Vagina (tissue), 2 donors: ENCODE data around the gene CHST9.

Experiments
- POLR2A ChIP-seq, 2 donors: fragments of 450-650 bp; IDR thresholded peaks; one replicate each; pipeline ENCODE4 v1.6.1; 2017; ENCODE audit warnings: antibody characterized with exemption in 2 of 2, mild to moderate bottlenecking in 2 of 2, moderate library complexity in 2 of 2
- POLR2AphosphoS5 ChIP-seq, 2 donors: sonication (generic); formaldehyde crosslinking; IDR thresholded peaks; one replicate each; pipeline ENCODE4 v1.9.0; 2017; ENCODE audit warnings: antibody characterized with exemption in 2 of 2, mild to moderate bottlenecking in 2 of 2, low read depth in 1 of 2; ENCODE audit not compliant: insufficient read depth in 1 of 2
- TF ChIP-seq, protein P1 (sequence below), 3 experiments: fragments of 450-650 bp in 2 of 3; fragments of 200-600 bp in 1 of 3; sonication (generic) in 1 of 3; IDR thresholded peaks; one replicate each; pipeline ENCODE4 v1.5.1; 2017 to 2019; ENCODE audit warnings: antibody characterized with exemption in 3 of 3, mild to moderate bottlenecking in 2 of 3, moderate library complexity in 2 of 3

DNA sequence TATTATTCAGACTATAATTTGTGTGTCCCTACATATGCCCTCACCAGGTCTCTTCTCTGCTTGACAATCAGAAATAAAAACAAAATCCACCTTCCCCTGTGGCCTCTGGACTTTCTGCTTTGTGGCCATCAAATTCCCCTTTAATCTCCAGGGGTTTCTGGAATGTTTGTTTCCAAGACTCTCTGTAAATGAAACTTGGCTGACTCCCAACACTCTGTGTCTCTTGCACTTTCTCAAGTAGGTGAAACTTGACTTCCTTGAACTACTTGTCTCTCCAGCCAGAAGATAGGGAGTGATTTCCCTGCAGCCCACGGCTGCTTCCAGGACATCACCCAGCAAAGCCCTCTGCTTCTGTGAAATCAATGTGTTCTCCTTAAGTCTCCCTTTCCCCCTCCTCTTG is 265.5 kb downstream of the CHST9 start:
- TF ChIP-seq, protein P1, sequence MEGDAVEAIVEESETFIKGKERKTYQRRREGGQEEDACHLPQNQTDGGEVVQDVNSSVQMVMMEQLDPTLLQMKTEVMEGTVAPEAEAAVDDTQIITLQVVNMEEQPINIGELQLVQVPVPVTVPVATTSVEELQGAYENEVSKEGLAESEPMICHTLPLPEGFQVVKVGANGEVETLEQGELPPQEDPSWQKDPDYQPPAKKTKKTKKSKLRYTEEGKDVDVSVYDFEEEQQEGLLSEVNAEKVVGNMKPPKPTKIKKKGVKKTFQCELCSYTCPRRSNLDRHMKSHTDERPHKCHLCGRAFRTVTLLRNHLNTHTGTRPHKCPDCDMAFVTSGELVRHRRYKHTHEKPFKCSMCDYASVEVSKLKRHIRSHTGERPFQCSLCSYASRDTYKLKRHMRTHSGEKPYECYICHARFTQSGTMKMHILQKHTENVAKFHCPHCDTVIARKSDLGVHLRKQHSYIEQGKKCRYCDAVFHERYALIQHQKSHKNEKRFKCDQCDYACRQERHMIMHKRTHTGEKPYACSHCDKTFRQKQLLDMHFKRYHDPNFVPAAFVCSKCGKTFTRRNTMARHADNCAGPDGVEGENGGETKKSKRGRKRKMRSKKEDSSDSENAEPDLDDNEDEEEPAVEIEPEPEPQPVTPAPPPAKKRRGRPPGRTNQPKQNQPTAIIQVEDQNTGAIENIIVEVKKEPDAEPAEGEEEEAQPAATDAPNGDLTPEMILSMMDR (IDR thresholded peaks at IDR 0.05) = no peak
- no peak for TF ChIP-seq POLR2AphosphoS5 (IDR thresholded peaks at IDR 0.05; ENCODE audit: insufficient read depth in 1 of 2, low read depth in 1 of 2)
- TF ChIP-seq POLR2A (IDR thresholded peaks at IDR 0.05) = no peak
